CD4-positive, alpha-beta T cell treated with Interleukin-17A for 4 hours (primary cell): ENCODE data around the gene SETDB1.
A peak's percentile ranks its signal among the peaks of the same experiment; 100 is the strongest.

Experiments used
- DNase-seq: peaks from one replicate; pipeline ENCODE4 v3.0.0-alpha.2; 2020; ENCODE audit warnings: mixed read lengths

The SETDB1 gene

DNA sequence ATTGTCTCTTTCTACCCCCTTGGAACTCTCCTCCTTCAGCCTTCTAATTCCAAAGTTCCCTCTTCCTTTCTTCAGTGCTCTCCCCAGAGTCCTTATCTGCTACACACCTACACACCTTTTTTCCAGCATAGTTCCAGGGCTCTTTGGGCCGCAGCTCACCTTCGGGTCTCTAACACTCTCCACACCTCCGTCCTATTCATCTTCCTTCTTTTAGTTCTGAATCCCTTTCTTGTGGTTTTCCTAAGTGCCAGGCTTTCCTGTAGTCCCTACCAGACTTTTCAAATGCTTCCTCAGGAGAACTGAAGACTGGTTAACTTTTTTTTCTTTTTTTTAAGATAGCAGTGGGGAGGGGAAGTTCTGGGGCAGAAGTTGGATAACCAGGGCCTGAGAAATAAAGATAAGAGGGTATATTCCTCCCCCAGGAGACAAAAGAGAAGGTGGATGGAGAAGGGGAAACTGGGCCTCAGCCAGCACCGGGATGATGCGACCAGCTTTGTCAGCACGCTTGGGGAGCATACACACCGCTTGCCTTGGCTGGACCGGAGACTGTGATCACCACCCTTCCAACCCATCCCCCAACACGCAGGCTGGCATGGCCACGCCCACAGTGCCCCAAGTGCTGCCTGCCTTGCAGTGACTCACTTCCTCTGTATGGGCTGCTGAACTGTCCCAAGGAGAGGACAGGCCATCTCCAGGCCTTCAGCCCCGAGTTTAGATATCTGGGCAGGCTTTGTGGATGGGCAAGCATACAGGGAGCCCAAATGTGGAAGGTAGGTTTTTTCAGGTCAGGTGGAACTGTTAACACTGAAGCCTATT, 50.9 kb downstream of the SETDB1 start:
- DNase-seq: peak; percentile 88

DNA sequence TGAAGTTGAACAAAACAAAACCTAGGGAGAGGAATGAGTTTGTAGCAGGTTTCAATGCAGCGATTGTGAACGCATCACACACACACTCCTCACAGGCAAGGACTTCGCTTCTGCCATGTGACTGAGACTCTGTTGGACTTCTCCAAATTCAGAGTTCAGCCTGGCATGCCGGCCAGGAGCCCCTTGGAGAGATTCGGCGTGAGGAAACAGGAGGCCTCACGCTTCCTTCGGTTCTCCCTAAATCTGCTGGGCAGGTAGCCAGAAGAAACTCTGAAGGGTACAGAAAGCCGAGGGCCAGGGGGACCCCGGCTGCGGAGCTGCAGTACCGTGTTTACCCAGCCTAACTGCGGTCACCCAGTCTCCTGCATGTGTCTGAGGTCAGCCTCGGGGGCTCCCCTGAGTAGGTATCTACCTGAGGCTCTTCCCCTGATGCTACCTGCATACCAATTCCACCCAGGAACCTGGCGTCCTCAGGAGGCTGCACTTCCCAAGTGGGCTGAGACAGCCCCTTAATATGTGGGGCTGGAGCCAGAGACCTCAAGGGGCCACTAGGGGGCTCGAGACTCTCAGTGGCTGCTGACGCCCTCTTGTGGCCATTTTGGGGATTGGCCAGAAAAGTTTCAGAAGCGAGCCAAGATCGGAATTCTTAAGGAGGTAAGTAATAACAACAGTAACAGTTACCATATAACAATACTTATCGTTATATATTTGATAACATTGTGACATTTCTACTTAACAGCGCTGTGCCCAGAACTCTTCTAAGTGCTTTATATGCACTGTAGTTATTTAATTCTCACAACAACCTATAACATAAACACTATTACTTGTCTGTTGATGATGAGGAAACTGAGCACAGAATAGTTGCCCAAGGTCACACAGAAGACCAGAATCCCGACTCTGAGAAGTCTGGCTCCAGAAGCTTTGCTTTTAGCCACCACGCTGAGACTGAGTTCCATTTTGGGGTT, 53.2 kb downstream of the SETDB1 start:
- DNase-seq: peak; percentile 93

DNA sequence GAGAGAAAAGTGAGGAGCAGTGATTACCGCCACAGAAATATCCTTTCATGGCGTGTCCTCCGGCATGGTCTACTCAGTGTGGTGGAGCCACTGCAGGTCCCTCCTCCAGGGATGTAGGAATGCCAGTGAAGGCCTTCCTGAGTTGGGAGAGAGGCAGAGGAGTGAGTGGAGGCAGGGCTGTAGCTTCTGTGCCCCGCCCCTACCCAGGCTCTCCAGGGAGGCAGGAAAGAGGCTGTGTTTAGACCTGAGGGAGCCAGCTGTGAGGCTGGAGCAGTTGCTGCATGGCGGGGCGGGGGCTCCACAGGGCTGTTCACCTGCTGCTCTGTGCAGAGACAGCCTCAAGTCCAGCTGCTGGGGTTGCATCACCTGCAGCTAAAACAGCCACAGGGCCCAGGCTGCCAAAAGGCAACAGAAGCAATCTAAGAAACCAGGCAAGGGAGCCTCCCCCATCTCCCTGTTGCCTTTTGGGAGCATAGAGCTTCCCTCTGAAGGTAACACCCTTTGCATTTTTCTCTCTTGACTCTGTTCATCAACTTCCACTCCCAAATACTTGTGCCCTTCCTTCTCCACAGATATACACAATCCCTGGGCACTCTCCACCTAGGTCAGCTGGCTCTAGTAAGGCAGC, 55.1 kb downstream of the SETDB1 start:
- no peak for DNase-seq

DNA sequence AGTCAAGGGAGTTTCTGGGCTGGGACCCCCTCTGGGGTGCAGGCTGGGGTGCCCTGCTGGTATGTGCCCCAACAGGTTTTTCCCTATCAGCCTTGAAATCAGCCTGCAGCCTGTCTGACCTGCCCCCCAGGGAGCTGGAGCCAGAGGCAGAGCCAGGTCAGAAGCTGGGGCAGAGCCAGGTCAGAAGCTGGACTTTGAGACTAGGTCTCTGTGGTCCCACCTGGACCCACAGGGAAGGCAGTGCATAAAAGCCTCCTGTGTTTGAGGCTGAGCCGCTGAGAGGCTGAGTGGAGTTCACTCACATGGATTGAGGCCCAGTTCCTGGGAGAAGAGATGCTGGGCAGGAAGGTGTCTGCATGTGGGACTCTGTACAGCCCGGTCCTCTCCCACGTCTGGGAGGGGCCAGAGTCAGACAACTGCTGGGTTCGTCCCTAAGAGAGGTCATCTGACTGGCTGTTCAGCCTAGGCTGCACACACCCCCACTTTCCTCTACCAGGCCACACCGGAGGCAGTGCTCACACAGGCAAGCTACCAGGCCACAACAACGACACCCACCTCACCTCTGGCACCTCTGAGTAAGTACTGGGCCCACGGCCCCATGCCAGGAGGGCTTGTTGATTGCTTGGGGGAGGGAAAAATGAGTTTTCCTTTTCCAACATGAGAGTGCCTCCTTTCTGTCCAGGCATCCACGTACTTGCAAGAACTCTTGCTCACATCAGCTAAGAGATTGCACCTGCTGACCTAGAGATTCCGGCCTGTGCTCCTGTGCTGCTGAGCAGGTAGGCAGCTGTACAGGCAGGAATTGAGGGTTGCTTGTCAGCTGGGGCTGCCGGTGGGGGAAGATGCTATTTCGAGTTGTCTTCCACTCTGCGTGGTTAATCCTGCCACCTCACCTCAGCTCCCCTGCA, 55.9 kb downstream of the SETDB1 start, which contains the start of gene ANXA9:
TSS of gene ANXA9 (plus strand) at position 488 of the 908 bp plus-strand sequence. CDS start 814 bp downstream, outside the sequence.
- DNase-seq: no peak

DNA sequence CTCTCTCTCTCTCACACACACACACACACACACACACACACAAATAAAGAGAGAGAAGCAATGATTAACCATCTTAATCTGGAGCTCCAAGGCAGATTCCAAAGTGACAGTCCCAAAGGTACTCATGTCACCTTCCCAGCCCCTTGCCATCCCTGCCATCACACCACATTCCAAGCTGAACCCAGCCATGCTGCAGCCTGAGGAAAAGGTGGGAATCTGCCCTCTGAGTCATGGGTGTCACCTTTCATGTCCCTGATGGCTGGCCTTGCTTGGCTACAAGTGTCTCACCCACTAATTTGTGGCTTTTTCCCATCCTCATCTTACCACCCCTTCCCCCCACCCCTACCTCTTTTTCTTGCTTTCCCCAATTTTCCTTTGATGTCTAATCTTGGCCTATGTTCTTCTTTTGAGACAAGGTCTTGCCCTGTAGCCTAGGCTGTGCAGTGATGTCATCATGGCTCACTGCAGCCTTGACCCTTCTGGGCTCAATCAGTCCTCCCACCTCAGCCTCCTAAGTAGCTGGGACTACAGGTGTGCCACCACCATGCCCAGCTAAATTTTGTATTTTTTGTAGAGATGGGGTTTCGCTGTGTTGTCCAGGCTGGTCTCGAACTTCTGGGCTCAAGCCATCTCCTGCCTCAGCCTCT, 59.1 kb downstream of the SETDB1 start:
- DNase-seq: no peak

DNA sequence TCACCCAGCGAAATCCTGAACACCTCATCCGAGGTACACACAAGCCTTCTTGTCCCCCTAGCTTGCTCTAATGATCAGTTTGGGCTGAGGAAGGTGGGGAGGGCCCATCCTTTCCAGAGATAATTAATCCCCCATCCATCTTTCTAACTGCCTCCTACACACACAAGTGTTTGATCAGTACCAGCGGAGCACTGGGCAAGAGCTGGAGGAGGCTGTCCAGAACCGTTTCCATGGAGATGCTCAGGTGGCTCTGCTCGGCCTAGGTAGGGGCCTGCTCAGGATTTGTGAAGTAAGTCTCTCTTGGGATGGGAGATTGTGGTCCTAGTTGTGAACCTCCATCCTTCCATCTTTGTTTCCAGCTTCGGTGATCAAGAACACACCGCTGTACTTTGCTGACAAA, 61.8 kb downstream of the SETDB1 start:
- DNase-seq: no peak

DNA sequence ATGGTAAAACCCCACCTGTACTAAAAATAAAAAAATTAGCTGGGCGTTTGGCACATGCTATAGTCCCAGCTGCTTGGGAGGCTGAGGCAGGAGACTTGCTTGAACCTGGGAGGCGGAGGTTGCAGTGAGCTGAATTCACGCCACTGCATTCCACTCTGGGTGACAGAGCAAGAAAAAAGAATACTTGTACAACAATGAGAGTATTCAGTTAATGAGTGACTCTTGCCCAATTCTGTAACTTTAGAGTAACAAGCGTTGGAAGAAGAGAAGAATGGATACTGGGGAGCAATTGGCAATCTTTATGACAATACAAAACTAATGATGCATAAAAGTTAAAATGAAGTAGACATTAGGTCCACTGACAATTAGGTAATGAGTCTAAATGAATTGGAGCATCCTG, 66.5 kb downstream of the SETDB1 start:
- no peak for DNase-seq

DNA sequence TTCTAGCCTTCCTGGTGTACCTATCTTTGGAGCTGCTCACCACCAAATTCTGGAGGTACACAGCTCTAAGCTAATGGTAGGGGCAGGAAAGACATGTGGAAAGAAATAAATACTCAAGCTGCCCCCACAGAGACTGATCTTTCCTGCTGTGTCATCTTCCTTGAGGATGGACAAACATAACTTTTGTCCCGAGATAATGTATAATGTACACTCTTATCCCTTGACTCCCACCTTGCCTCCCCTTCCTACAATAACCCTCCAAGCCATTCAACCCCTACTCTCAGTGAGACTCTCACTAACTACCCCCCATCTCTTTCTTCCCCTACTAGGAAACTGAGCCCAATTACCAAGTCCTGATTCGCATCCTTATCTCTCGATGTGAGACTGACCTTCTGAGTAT, 68.1 kb downstream of the SETDB1 start:
- no peak for DNase-seq

DNA sequence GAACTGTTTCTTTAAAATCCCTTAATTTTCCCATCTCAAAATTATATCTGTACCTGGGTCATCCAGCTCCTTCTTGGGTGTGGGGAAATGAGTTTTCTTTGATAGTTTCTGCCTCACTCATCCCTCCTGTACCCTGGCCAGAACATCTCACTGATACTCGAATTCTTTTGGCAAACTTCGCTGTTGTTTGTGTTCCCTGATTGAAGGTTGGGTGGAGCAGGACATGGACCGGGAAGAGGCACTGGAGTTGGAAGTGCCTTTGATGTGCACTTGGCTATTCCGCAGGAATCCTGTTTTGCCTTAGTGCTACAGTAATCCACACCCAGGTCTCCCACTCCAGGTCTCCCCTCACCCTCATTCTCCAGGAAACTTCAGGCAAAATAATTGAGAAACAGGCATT, 69.3 kb downstream of the SETDB1 start:
- DNase-seq: no peak

DNA sequence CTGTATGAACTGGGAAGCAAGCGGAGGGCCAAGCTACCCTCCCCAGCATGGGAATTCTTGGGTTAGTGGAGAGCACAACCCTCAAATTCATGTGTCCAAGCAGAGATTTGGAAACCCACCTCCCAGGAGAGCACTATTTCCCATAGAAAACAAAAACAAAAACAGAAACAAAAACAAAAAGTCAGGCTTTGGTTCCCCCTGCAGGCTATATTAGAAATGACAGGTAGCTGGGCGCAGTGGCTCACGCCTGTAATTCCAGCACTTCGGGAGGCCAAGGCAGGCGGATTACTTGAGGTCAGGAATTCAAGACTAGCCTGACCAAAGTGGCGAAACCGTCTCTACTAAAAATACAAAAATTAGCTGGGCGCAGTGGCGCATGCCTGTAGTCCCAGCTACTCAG, 69.7 kb downstream of the SETDB1 start:
- DNase-seq: peak; percentile 44

DNA sequence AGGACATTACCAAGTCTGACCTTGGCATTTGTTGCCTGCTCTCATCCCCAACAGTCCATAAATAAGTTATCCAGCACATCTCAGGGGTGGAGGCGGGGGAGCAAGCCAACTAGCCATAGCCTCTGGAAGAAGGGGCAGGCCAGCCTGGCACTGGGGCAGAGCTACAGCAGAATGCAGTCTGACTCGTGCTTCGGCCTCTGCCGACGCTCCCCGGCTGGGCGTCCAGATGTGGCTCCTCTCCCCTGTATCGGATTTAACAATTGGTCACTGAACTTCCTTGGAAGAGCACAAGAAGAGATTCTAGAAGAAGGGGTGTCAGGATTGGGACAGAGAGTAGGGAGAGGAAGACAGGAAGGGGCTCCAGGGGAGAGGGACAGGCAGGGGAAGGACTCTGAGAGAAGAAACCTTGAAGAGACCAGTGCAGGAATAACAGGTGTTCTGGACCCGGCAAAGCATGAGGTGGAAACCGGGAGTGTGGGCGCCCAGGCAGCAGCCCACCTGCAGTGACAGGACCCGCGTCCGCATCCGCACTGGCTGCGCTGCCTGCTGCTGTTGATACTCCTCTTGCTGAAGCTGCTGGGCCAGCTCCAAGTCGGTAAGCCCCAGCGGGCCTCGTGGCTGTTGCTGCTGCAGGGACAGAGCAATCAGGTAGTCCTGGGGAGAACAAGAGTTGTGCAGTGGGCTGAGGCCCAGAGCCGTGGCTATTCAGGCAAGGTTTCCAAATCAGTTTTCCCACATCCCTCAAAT, 71.1 kb downstream of the SETDB1 start:
- no peak for DNase-seq

DNA sequence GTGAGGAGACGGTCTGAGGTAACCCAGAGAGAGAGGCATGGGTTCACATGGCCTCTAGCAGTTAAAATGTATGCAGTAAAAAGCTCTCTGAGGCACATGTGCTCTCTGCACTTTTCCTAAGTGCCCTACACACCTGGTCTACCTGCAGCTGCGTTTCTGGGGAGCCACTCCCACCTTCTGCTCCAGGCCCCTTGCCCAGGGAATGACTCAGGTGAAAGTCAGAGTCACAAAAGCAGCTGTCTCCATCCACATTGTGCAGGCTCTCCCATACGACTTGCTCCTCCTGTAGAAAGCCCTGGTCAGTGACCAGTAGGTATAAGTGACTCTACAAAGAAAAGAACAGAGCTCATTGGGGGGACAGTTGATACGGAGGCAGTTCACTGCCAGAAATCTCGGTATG, 71.8 kb downstream of the SETDB1 start:
- DNase-seq: no peak

DNA sequence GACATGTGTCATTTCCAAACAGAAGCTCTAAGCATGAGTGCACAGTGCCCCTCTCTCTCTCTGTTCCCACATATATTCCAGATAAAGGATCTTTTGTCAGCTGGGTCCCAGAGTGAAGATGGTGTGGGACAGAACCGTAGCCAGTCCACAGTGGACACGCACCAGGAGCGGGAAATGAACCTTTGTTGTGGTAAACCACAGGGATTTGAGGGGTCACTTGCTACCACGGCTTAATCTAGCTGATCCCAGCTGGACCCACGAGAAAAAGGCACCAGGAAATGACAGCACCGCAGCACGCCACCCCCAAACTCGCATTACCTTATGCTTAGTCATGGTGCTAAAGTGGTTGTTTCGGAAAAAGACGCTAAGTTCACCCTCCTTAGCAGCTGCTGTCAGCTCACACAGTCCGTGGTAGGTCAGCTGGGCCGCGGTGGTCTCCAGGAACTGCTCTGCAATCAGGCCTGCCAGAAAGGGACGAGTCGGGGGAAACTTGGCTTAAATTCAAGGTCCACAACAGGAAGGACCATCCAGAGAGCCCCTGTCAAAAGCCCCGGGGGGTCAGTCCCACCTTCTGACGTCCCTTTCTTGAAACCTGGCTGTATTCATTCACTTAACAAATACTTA, 73.0 kb downstream of the SETDB1 start:
- DNase-seq: no peak

DNA sequence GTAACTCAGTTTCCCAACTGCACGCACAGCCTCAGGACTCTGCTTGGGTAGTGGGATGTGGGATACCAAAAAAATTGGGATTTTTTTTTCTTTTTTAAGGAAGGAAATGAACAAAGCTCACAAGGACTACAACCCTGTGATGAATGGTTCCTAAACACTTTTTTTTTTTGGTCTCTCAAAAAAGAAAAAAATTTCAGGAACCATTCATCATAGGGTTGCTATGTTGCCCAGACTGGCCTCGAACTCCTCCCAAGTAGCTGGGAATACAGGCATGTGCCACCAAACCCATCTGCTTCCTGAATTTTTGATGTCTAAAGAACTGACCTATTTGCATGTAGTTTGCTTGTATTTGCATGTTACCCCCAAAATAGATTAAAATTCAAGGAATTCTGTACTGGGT, 73.8 kb downstream of the SETDB1 start:
- DNase-seq: no peak

DNA sequence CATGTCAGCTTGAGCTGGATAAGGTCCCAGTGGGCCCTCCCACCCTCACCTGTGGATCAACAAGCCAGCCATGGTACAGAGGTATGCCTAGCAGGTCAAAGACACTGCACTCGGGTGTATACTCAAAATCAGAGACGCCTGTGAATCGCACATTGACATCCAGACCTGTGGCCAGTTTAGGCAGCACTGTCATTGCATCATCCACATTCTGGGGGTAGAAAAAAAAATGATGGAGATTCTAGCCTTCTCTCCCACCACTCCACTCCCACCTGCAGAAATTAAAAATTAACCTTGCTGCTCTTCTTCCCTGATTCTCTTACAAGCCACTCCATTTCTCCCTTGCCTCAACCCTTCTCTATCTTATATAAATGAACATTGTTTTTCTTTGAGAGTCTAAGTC, 74.2 kb downstream of the SETDB1 start:
- DNase-seq: no peak

DNA sequence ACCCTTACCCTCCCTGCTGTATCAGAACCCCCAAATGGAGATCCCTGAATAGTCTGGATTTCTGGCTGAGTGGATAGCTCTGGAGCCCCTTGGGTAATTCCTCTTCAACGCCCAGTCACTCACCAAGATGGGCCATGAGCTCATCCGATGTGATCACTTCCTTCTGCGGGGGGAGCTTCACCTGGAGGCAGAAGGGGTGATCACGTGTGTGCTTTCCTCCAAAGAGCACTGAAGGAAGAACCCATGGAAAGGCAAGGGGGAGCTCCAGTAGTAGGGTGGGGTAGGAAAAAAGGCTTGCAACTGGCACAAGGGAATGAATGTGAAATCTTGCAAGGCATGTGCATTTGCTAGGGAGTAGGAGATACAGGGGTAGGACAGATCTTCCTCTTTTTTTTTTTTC, 75.4 kb downstream of the SETDB1 start:
- DNase-seq: no peak

DNA sequence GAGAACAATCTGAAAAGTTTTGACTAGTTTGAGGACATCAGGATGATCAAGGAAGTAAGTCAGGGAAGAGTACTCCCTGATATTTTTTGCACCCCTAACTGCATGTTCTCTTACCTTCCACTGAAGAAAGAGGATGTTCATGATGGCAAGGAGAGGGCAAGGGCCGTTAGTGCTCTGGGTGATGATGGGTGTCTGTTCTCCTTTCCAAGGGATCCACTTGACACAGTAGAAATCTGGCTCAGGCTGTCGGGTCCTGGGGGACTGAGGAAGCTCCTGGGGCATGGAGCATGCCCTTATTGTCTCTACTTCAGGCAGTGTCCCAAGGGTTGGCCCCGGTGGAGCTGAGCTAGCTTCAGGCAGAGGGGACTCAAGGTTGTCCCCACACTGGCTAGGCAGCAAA, 75.9 kb downstream of the SETDB1 start:
- no peak for DNase-seq

DNA sequence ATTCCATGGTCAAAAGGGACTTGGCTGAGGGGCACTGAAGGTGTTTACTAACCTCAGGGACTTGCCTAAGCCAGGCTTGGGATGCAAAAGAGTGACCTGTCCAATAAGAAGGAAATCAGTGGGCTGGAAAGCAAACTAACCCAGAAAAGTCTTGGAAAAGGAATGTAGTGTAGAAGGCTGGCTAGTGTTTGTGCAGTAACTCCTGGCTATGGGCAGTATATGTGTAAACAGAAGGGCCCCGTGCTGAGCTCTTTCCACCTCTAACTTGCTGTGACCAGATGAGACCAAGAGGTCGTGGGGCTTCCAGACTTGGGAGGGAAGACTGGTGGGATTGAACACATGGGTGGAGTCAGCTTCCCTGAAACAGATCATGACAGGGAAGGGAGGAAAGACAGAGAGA, 76.4 kb downstream of the SETDB1 start:
- DNase-seq: no peak

DNA sequence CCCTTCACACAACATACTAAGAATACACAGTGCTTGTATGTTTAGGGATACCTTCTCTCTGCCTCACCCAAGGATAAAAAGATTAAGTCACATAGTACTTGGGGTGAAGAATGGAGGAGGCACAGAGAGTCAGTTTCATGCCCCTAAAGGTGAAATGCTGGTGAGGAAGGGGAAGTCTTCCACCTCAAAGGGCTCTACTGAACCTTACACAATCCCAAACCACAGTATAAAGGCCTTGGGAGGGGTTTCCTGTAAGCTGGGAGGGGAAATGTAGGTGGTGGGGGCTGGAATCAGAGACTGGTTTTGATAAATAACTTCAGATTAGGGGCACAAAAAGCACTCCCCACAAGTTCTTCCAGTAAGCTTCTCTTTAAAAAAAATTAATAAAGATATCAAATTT, 77.0 kb downstream of the SETDB1 start:
- DNase-seq: peak; percentile 43

DNA sequence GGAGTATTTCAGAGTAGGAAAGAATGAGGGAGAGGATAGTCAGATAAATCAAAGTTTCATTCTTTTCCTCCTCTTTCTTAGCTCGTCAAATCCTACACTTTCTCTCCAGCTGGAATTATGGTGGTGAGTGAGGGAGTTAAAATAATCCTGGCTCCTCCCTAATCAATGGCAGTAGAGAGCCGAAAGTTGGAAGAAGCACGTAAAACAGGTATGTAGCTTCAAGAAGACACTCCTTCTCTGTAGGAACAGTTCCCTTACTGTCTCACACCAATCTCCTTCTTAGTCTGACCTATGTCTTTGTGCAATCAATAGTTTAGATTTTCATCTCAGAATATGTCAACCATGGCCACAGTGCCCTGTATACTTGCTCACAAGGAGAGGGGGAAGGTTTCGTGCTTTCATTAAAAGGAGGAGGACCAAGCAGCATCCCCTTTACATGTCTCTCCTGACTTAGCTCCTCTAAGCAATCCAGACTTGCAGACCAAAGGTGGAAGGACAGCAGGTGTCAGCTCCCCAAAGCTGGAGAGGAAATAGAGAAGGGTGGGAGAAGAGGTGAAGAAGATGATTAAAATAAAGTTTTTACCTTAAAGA, 79.7 kb downstream of the SETDB1 start:
- no peak for DNase-seq
